Measurements from ENCODE around the gene C6orf15. TPM values are rescaled to one million over a fixed set of nuclear protein-coding genes. Genes with fewer than 3 reads are reported as not detected.

C6orf15 gene
- total RNA-seq, 4 donors from 2014 or later = not detected

GRCh38 chr6:31096656-31097055 lies 15.7 kb downstream of the C6orf15 start:
- DNase-seq = no peak
- TF ChIP-seq CTCF (IDR thresholded peaks at IDR 0.05) (no peak), POLR2A (IDR thresholded peaks at IDR 0.05) (no peak)
- no peaks in the 10 kb centered on the region for H3K9me3 ChIP-seq
- H3K27ac ChIP-seq = no peak overlapping the region
- no peaks in the 10 kb centered on the region for H3K36me3 ChIP-seq
- H3K27me3 ChIP-seq = no peaks in the 10 kb centered on the region
- H3K4me1 ChIP-seq = peaks cover 0 to 4% (median 0%) of the 10 kb centered on the region in 4 donors
- H3K4me3 ChIP-seq = no peak overlapping the region

DNA sequence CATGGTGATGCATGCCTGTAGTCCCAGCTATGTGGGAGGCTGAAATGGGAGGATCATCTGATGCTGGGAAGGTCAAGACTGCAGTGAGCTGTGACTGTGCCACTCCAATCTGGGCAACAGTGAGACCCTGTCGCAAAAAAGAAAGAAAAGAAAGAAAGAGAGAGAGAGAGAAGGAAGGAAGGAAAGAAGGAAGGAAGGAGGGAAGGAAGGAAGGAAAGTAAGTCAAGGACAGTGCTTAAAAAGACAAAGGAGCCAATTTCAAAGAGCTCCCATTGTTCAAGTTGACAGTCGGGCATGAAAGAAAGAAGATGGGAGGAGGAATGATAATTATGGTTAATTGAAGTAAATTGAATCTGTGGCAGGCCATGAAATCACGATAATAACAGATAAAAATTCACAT lies 16.2 kb downstream of the C6orf15 start:
- Histone ChIP-seq H3K27ac (no peak overlapping the region), H3K9me3 (no peaks in the 10 kb centered on the region), H3K36me3 (no peaks in the 10 kb centered on the region), H3K27me3 (no peaks in the 10 kb centered on the region), H3K4me1 (peaks cover 0 to 4% (median 0%) of the 10 kb centered on the region in 4 donors), H3K4me3 (no peak overlapping the region)
- DNase-seq = no peak
- TF ChIP-seq POLR2A (IDR thresholded peaks at IDR 0.05) (no peak), CTCF (IDR thresholded peaks at IDR 0.05) (no peak)

GRCh38 chr6:31094389-31094881 lies 17.9 kb downstream of the C6orf15 start:
- H3K27me3 ChIP-seq = no peaks in the 10 kb centered on the region
- peak overlapping the region in 2 of 4 donors; percentile 35 to 61 for H3K27ac ChIP-seq
- no peaks in the 10 kb centered on the region for H3K9me3 ChIP-seq
- H3K4me3 ChIP-seq = no peak overlapping the region
- peak in 2 of 3 donors; percentile 50 to 65 for DNase-seq
- peaks cover 0 to 4% (median 0%) of the 10 kb centered on the region in 4 donors for H3K4me1 ChIP-seq
- TF ChIP-seq CTCF (IDR thresholded peaks at IDR 0.05) (no peak), POLR2A (IDR thresholded peaks at IDR 0.05) (no peak)
- no peaks in the 10 kb centered on the region for H3K36me3 ChIP-seq

GRCh38 chr6:31092769-31093505 lies 19.4 kb downstream of the C6orf15 start:
- no peaks in the 10 kb centered on the region for H3K9me3 ChIP-seq
- H3K4me3 ChIP-seq = no peak overlapping the region
- TF ChIP-seq CTCF (IDR thresholded peaks at IDR 0.05) = no peak
- TF ChIP-seq POLR2A (IDR thresholded peaks at IDR 0.05) = no peak
- no peak for DNase-seq
- peaks cover 0 to 4% (median 0%) of the 10 kb centered on the region in 4 donors for H3K4me1 ChIP-seq
- H3K36me3 ChIP-seq = no peaks in the 10 kb centered on the region
- no peaks in the 10 kb centered on the region for H3K27me3 ChIP-seq
- no peak overlapping the region for H3K27ac ChIP-seq

- Histone ChIP-seq H3K4me3 (no peak overlapping the region), H3K36me3 (no peaks in the 10 kb centered on the region)
These were observed 20.1 kb downstream of the C6orf15 start for GRCh38 chr6:31092238-31092637.

DNA sequence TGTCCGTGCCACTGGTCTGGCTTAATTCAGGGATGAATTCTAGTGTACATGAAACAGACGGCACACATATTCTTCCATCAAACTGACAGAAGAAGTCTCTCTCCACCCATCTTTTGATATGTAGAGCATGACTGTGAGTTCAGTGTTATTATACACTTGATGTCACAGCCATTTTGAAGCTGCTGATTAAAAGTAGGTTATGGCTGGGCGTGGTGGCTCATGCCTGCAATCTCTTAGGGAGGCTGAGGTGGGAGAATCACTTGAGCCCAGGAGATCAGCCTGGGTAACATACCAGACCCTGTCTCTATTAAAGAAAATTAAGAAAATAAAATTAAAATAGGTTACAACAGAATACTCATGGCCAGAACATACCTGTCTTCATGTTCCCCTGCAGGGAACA lies 20.7 kb downstream of the C6orf15 start:
- peak overlapping the region in 1 of 4 donors; percentile 18 for H3K27ac ChIP-seq

More at GRCh38 chr6:31092238-31092637, 20.1 kb downstream of the C6orf15 start:
- no peak for TF ChIP-seq POLR2A (IDR thresholded peaks at IDR 0.05)
- no peak overlapping the region for H3K27ac ChIP-seq
- no peaks in the 10 kb centered on the region for H3K27me3 ChIP-seq
- H3K4me1 ChIP-seq = peaks cover 0 to 4% (median under 1%) of the 10 kb centered on the region in 4 donors
- no peak for DNase-seq
- H3K9me3 ChIP-seq = no peaks in the 10 kb centered on the region

More for the DNA sequence above, 20.7 kb downstream of the C6orf15 start:
- no peak for DNase-seq
- H3K4me1 ChIP-seq = peaks cover 0 to 7% (median 2%) of the 10 kb centered on the region in 4 donors
- no peaks in the 10 kb centered on the region for H3K9me3 ChIP-seq
- TF ChIP-seq POLR2A (IDR thresholded peaks at IDR 0.05) = no peak
- TF ChIP-seq CTCF (IDR thresholded peaks at IDR 0.05) = no peak
- H3K27me3 ChIP-seq = no peaks in the 10 kb centered on the region
- H3K36me3 ChIP-seq = no peaks in the 10 kb centered on the region
- H3K4me3 ChIP-seq = no peak overlapping the region
